Keratinocyte (primary cell): ENCODE measurements around the gene ITPR1. TPM values are rescaled to one million over a fixed set of nuclear protein-coding genes. Genes with fewer than 3 reads are reported as not detected.

ENCODE experiments used
- DNase-seq: peaks from one replicate; pipeline ENCODE4 v3.0.0-alpha.2; 2011; ENCODE audit warnings: low read depth, missing footprints, low spot score
- FAIRE-seq: peaks from 2 replicates; lab custom pipeline; 2011; peaks lifted over from hg19 to GRCh38; lab: Jason Lieb, UNC
- H2AFZ ChIP-seq: 2 replicates; pipeline ENCODE4 v1.6.0; 2012; ENCODE audit warnings: low read length, control low read depth, inconsistent platforms; ENCODE audit not compliant: control insufficient read depth
- H3K27ac ChIP-seq: 2 replicates; pipeline ENCODE4 v1.5.1; 2011; ENCODE audit warnings: low read length; ENCODE audit not compliant: control insufficient read depth, insufficient read depth
- H3K27me3 ChIP-seq: 3 replicates; pipeline ENCODE4 v1.6.0; 2011; ENCODE audit warnings: low read length; ENCODE audit not compliant: control insufficient read depth, insufficient read depth; ENCODE audit errors: extremely low read depth
- H3K36me3 ChIP-seq, 2 experiments: 2 replicates in 1 of 2; 3 replicates in 1 of 2; pipeline ENCODE4 v1.5.1; 2011; ENCODE audit warnings: low read length in 2 of 2, mild to moderate bottlenecking in 1 of 2; ENCODE audit not compliant: control insufficient read depth in 2 of 2, insufficient read depth in 2 of 2; ENCODE audit errors: extremely low read depth in 1 of 2
- H3K4me1 ChIP-seq: 3 replicates; pipeline ENCODE4 v1.5.1; 2011; ENCODE audit warnings: low read length; ENCODE audit not compliant: control insufficient read depth, insufficient read depth; ENCODE audit errors: extremely low read depth
- H3K4me2 ChIP-seq: 3 replicates; pipeline ENCODE4 v1.6.0; 2011; ENCODE audit warnings: low read depth, low read length; ENCODE audit not compliant: control insufficient read depth, insufficient read depth; ENCODE audit errors: extremely low read depth
- H3K4me3 ChIP-seq, 3 experiments: fragments of 200-600 bp in 1 of 3; sonication (generic) in 1 of 3; 2 replicates in 2 of 3; 3 replicates in 1 of 3; pipeline ENCODE4 v1.5.1; 2011 to 2016; ENCODE audit warnings: low read length in 3 of 3, mild to moderate bottlenecking in 3 of 3, control low read depth in 2 of 3, inconsistent platforms in 1 of 3, low read depth in 1 of 3, mixed read lengths in 1 of 3, mixed run types in 1 of 3, moderate library complexity in 1 of 3; ENCODE audit not compliant: control insufficient read depth in 2 of 3, insufficient read depth in 2 of 3; ENCODE audit errors: extremely low read depth in 1 of 3
- H3K79me2 ChIP-seq: 2 replicates; pipeline ENCODE4 v1.6.0; 2012; ENCODE audit warnings: low read length; ENCODE audit not compliant: control insufficient read depth, insufficient read depth
- H3K9ac ChIP-seq: 3 replicates; pipeline ENCODE4 v1.6.0; 2011; ENCODE audit warnings: low read length; ENCODE audit not compliant: control insufficient read depth, insufficient read depth; ENCODE audit errors: extremely low read depth
- H3K9me1 ChIP-seq: 3 replicates; pipeline ENCODE4 v1.6.0; 2011; ENCODE audit warnings: low read length; ENCODE audit not compliant: control insufficient read depth, insufficient read depth; ENCODE audit errors: extremely low read depth
- H3K9me3 ChIP-seq: 2 replicates; pipeline ENCODE4 v1.5.1; 2012; ENCODE audit warnings: low read depth, low read length; ENCODE audit not compliant: control insufficient read depth
- H4K20me1 ChIP-seq: 3 replicates; pipeline ENCODE4 v1.6.0; 2011; ENCODE audit warnings: low read length; ENCODE audit not compliant: control insufficient read depth, insufficient read depth; ENCODE audit errors: extremely low read depth
- EZH2 ChIP-seq: IDR thresholded peaks from one replicate; pipeline ENCODE4 v1.6.1; 2012; ENCODE audit warnings: inconsistent platforms, mild to moderate bottlenecking, low read length, moderate library complexity
- dilution Hi-C: fragments of 300-500 bp; cut with MboI; formaldehyde crosslinking; loops from one replicate; pipeline ENCODE4 v1.7.0; 2020; ENCODE audit warnings: low sequenced_read_pairs; ENCODE audit not compliant: extremely low pct_ligation_motif_present
- polyA plus RNA-seq, 5 experiments: library from polyadenylated mRNA; depleted of rRNA in 3 of 5; stranded (reverse) in 3 of 5; stranded (forward) in 1 of 5; unstranded in 1 of 5; fragments of >200 nt; gene quantifications; 1 replicate in 1 of 5; 2 replicates in 3 of 5; 3 replicates in 1 of 5; pipeline versions ENCODE4 v1.2.1 to v1.2.3, GENCODE V29; 2011 to 2012; ENCODE audit warnings: missing spikeins in 2 of 5, low read depth in 1 of 5, low replicate concordance in 1 of 5
- TF ChIP-seq, protein P1 (sequence below), 3 experiments: IDR thresholded peaks in 1 of 3; conservative IDR thresholded peaks in 1 of 3; optimal IDR thresholded peaks in 1 of 3; 2 replicates in 2 of 3; 3 replicates in 1 of 3; pipeline versions ENCODE3 to v1.5.1; 2011; ENCODE audit warnings: low read length in 3 of 3, mild to moderate bottlenecking in 3 of 3, moderate library complexity in 2 of 3, control low read depth in 1 of 3, inconsistent platforms in 1 of 3; ENCODE audit not compliant: insufficient read depth in 2 of 3; ENCODE audit errors: extremely low read depth in 1 of 3

The ITPR1 gene
- polyA plus RNA-seq, 1 donor (not counting 4 experiments of a cell fraction or from before 2014, with no cell fraction given) = 3.5 TPM

DNA sequence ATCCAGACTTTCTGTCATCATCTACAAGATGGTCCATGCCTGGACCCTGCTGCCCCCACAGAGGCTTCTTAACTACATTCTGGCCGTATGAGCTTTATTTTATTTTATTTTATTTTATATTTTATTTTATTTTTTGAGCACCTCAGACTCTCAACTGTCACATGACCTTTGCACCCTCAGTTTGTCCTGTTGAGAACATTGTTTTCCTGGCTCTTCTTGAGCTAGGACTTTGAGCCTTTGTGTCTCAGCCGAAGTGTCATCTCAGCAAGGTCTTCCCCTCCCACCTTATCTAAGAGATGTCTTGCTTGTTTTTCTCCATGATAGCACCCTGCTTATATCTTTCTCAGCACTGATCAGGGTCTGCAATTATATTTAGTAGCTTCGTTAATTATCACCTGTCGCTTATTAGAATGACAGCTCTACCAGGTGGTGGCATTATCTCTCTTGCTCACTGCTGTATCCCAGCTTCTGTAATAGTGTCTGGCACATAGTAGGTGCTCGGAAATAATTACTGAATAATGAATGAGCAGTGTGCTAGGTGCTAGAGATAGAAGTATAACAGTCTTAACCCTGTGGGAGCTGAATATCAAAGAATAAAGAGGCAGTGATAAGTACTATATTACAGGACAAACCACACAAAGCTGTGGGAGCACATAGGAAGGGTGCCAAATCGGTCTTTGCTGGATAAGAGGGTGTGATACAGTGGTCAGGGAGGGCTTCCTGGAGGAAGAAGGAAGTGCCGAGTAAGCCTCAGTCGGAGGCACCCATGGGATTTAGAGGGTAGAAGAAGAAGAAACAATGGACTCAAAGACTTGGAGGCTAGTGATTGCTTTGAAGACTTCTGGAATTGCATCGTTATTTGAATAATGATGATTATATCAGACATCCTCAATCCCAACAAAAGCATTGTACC is 136.2 kb downstream of the ITPR1 start:
- dilution Hi-C loops = no loop called here
- no peak for FAIRE-seq
- H3K9me3 ChIP-seq = no peaks in the 10 kb centered on the region
- H3K9ac ChIP-seq = no peak overlapping the region
- H3K4me2 ChIP-seq = no peak overlapping the region
- H3K4me3 ChIP-seq = no peak overlapping the region
- no peaks in the 10 kb centered on the region for H3K27me3 ChIP-seq
- no peak overlapping the region for H2AFZ ChIP-seq
- no peaks in the 10 kb centered on the region for H3K36me3 ChIP-seq
- no peaks in the 10 kb centered on the region for H4K20me1 ChIP-seq
- H3K9me1 ChIP-seq = no peaks in the 10 kb centered on the region
- no peaks in the 10 kb centered on the region for H3K4me1 ChIP-seq
- no peak for TF ChIP-seq EZH2
- TF ChIP-seq, protein P1, sequence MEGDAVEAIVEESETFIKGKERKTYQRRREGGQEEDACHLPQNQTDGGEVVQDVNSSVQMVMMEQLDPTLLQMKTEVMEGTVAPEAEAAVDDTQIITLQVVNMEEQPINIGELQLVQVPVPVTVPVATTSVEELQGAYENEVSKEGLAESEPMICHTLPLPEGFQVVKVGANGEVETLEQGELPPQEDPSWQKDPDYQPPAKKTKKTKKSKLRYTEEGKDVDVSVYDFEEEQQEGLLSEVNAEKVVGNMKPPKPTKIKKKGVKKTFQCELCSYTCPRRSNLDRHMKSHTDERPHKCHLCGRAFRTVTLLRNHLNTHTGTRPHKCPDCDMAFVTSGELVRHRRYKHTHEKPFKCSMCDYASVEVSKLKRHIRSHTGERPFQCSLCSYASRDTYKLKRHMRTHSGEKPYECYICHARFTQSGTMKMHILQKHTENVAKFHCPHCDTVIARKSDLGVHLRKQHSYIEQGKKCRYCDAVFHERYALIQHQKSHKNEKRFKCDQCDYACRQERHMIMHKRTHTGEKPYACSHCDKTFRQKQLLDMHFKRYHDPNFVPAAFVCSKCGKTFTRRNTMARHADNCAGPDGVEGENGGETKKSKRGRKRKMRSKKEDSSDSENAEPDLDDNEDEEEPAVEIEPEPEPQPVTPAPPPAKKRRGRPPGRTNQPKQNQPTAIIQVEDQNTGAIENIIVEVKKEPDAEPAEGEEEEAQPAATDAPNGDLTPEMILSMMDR (optimal IDR thresholded peaks at IDR 0.05 in 1 of 3, IDR thresholded peaks at IDR 0.05 in 1 of 3, conservative IDR thresholded peaks at IDR 0.05 in 1 of 3; ENCODE audit: extremely low read depth in 1 of 3, insufficient read depth in 2 of 3, low read length in 3 of 3) = no peak
- no peaks in the 10 kb centered on the region for H3K79me2 ChIP-seq
- H3K27ac ChIP-seq = no peak overlapping the region
- no peak for DNase-seq

DNA sequence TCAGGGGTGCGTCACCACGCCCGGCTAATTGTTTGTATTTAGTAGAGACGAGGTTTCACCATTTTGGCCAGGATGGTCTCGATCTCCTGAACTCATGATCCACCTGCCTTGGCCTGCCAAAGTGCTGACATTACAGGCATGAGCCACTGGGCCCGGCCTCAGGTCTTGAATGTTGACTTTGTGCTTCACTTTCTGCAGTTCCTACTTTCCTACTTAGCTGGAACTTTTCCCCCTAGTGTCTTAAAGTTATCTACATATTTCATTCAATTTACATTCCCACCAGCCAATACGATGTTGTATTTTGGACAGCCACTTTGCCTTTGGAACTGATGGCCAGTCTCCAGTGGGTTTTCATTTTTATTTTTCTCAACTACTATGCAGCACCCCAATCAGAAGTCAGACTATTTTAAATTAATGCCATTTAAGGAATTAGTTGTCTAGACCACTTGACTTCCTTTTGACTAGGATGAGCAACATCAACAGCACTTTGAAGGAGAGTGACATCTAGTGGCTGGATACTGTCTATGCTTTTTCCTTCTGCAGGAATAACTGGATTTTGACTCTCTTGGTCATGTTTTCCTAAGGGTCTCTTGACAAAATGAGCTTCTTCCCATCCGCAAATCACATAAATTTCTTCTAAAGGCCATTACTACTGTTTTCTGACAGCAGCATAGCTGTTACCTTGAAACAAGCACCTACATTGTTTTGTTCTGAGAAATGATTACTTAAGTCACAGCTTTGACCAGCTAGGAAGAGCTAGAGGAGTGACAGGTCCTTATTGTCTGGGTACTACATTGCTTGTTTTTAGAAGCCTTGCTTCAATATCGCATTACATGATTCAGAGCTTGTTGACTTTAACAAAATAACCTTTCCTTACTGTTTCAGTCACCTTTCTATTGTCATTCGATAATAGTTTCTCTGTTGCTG is 140.2 kb downstream of the ITPR1 start:
- Histone ChIP-seq H3K9me3 (no peaks in the 10 kb centered on the region), H3K9me1 (no peaks in the 10 kb centered on the region), H3K4me2 (no peak overlapping the region), H3K4me1 (no peaks in the 10 kb centered on the region), H3K79me2 (no peaks in the 10 kb centered on the region), H3K36me3 (no peaks in the 10 kb centered on the region), H3K27ac (no peak overlapping the region), H3K9ac (no peak overlapping the region), H2AFZ (no peak overlapping the region), H3K27me3 (no peaks in the 10 kb centered on the region), H3K4me3 (no peak overlapping the region), H4K20me1 (no peaks in the 10 kb centered on the region)
- DNase-seq = no peak
- dilution Hi-C loops = no loop called here
- peak; percentile 66 for FAIRE-seq
- TF ChIP-seq EZH2 = no peak
- TF ChIP-seq, protein P1 (optimal IDR thresholded peaks at IDR 0.05 in 1 of 3, IDR thresholded peaks at IDR 0.05 in 1 of 3, conservative IDR thresholded peaks at IDR 0.05 in 1 of 3; ENCODE audit: extremely low read depth in 1 of 3, insufficient read depth in 2 of 3, low read length in 3 of 3) = peak; percentile 49 to 86 (median 75)
